Stimulated activated CD8-positive, alpha-beta memory T cell treated with anti-CD3 and anti-CD28 coated beads, Interleukin-7, amount 100 ng/mL, for 1 hour (primary cell): ENCODE results near the gene KCNH1.

ENCODE experiments used
- DNase-seq, 2 donors: peaks; one replicate each; pipeline ENCODE4 v3.0.0-alpha.2; 2020; ENCODE audit warnings: low read depth in 2 of 2

KCNH1 gene

GRCh38 chr1:210646258-210646616 lies 487.7 kb downstream of the KCNH1 start:
- DNase-seq = no peak

- DNase-seq = no peak
These were observed 488.2 kb downstream of the KCNH1 start for GRCh38 chr1:210645582-210646257.

- DNase-seq = no peak
These were observed 492.4 kb downstream of the KCNH1 start for GRCh38 chr1:210641582-210641981.

DNA sequence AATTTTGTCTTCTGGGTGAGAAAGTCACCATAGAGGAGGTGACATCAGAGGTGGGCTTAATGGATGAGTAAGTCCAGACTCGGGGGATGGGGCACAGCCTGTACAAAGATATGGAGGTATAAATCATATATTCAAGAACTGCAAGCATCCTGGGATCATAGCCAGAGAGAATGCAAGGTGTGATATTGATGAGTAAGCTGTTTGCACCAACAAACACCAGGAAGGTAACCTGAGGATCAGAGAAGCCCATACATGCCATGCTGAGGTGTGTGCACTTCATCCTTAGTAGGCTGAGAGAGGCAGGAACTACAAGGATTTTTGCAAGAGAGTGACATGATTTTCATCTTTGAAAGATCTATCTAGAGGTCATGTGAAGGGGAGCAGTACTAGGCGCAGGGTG lies 498.8 kb downstream of the KCNH1 start:
- no peak for DNase-seq

DNA sequence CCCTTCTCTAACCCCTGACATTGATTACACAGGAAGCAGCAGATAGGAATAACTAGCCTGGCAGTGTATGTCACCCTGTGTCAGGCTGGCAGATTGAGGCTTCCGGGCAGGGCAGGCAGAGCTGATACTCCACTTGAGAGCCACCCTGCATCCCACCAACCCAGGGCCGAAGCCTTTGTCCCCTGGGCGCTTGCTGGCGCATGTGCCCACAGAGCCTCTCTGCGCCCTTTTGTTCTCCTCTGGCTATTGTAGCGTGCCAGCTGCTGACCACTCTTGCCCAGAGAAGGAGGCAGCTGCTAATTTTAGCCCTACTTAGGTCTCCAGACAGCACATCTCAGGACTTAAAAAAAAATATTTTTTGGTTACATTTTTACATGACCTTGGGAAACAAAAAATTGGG lies 500.3 kb downstream of the KCNH1 start:
- DNase-seq = no peak

DNA sequence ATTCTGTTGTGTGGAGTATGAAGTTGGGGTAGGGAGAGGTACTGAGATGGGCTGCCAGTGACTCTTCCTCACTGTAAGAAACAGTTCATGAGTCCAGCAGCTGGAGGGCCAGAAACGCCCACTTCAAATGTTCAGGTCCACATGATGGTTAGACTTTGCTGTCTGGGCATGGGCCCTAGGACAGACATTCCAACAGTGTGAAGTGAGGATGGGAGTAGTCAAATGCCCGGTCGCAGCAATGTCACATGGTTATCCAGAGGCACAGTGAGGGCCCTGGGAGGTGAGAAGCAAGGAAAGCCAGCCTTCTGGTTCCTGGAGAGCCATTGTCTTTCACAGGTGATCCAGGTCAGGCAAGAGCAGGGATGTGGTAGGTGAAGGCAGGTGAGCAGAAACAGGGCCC lies 500.8 kb downstream of the KCNH1 start:
- no peak for DNase-seq

- DNase-seq = no peak
These were observed 502.5 kb downstream of the KCNH1 start for GRCh38 chr1:210631399-210631798.

DNA sequence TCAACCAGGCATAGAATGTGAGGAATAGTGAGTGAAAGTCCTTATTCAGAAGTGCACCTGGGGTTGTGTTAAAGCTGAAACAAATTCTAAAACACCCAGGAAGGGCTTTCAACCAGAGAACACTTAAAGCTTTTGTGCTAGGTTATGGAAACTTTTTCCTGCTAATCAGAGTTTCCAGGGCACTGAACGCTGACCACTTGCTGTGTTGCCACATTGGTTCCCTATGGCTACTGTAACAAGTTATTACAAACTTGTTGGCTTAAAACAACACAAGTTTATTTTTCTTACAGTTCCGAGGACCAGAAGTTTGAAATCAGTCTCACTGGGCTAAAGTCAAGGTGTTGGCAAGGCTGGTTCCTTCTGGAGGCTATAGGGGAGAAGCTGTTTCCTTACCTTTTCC lies 504.7 kb downstream of the KCNH1 start:
- no peak for DNase-seq

GRCh38 chr1:210627755-210628154 lies 506.2 kb downstream of the KCNH1 start:
- no peak for DNase-seq
